Activated naive CD4-positive, alpha-beta T cell treated with anti-CD3 and anti-CD28 coated beads for 36 hours (primary cell): Measurements from ENCODE around the gene WDR83. TPM values are rescaled to one million over a fixed set of nuclear protein-coding genes. Genes with fewer than 3 reads are reported as not detected.
"Not testable (repeated sequence)": the region's sequence is repeated elsewhere in the genome, so short reads cannot be mapped to it uniquely, and the experiment has no call there.

ENCODE experiments used
- CTCF ChIA-PET: fragments of 350-600 bp; sonication (Branson Sonifier 250); formaldehyde crosslinking; loops from one replicate; lab custom pipeline; 2021; ENCODE audit warnings: antibody characterized with exemption; lab: Charles Lee
- DNase-seq: peaks from one replicate; pipeline ENCODE4 v3.0.0-alpha.2; 2020
- H3K27ac Mint-ChIP-seq: one replicate; pipeline ENCODE4 v1.8.0; 2021; ENCODE audit warnings: mild to moderate bottlenecking, mixed read lengths
- H3K27me3 Mint-ChIP-seq: one replicate; pipeline ENCODE4 v1.8.0; 2021; ENCODE audit warnings: low read depth, mixed read lengths
- H3K36me3 Mint-ChIP-seq: one replicate; pipeline ENCODE4 v1.8.0; 2021; ENCODE audit warnings: low read depth, mixed read lengths
- H3K4me1 Mint-ChIP-seq: one replicate; pipeline ENCODE4 v1.8.0; 2021; ENCODE audit warnings: low read depth, mixed read lengths
- H3K4me3 Mint-ChIP-seq: one replicate; pipeline ENCODE4 v1.8.0; 2021; ENCODE audit warnings: mild to moderate bottlenecking, moderate library complexity, mixed read lengths
- H3K9me3 Mint-ChIP-seq: one replicate; pipeline ENCODE4 v1.8.0; 2021; ENCODE audit warnings: mixed read lengths
- intact Hi-C: fragments of 100-400 bp; cut with micrococcal nuclease; formaldehyde crosslinking; loops from one replicate; pipeline ENCODE4 v1.15.1; 2023
- total RNA-seq, 2 experiments: library from RNA; stranded (reverse); gene quantifications; one replicate each; pipeline ENCODE4 v1.2.3, GENCODE V29; 2021

The WDR83 gene
- total RNA-seq, 2 experiments from 2014 or later: 14.9 to 16.2 TPM

GRCh38 chr19:12706332-12706718, 39.7 kb downstream of the WDR83 start:
- Mint-ChIP-seq H3K9me3 (no peaks in the 10 kb centered on the region), H3K36me3 (peaks cover 44% of the 10 kb centered on the region), H3K4me3 (no peak overlapping the region), H3K4me1 (no peaks in the 10 kb centered on the region), H3K27me3 (no peaks in the 10 kb centered on the region), H3K27ac (no peak overlapping the region)
- intact Hi-C loops: no loop called here
- no peak for DNase-seq
- CTCF ChIA-PET: interaction anchor here (1.1 kb wide), 1 partner anchor 12 kb away, joined by 3 read pairs; no protein-coding TSS in a partner anchor

DNA sequence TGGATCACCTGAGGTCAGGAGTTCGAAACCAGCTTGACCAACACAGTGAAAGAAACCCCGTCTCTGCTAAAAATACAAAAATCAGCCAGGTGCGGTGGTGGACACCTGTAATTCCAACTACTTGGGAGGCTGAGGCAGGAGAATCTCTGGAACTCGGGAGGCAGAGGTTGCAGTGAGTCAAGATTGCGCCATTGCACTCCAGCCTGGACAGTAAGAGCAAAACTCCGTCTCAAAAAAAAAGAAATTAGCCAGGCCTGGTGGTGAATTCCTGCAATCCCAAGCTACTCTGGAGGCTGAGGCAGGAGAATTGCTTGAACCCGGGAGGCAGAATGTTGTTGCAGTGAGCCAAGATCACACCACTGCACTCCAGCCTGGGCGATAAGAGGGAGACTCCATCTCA, 42.0 kb downstream of the WDR83 start:
- Mint-ChIP-seq H3K27me3 (no peaks in the 10 kb centered on the region), H3K9me3 (no peaks in the 10 kb centered on the region), H3K27ac (no peak overlapping the region), H3K4me3 (no peak overlapping the region), H3K4me1 (no peaks in the 10 kb centered on the region), H3K36me3 (peaks cover 37% of the 10 kb centered on the region)
- CTCF ChIA-PET: interaction anchor here (0.6 kb wide), 1 partner anchor 47 kb away, joined by 3 read pairs; no protein-coding TSS in a partner anchor
- intact Hi-C loops: no loop called here
- DNase-seq: no peak

DNA sequence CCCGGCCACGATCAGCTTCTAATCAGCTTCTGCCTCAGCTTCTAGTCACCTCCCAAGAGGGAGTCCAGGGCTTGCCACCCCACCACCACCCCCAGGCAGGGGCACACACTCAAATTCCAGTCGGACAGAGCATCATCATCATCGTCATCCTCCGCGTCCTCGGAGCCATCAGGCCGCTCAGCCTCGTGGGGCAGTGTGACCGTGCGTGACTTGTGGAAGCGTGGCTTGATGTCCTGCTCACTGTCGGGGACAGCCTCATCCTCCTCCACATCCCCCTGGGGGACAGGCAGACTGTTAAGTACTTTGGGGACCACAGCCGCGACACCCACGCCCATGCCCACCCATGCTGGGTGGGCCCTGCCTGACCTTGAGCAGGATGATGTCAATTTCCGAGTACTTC, 44.6 kb downstream of the WDR83 start:
- intact Hi-C loops: no loop called here
- CTCF ChIA-PET: no interaction called here
- no peaks in the 10 kb centered on the region for H3K4me1 Mint-ChIP-seq
- no peak overlapping the region for H3K27ac Mint-ChIP-seq
- DNase-seq: no peak
- no peaks in the 10 kb centered on the region for H3K27me3 Mint-ChIP-seq
- H3K4me3 Mint-ChIP-seq: no peak overlapping the region
- no peaks in the 10 kb centered on the region for H3K9me3 Mint-ChIP-seq
- H3K36me3 Mint-ChIP-seq: peaks cover 29% of the 10 kb centered on the region

DNA sequence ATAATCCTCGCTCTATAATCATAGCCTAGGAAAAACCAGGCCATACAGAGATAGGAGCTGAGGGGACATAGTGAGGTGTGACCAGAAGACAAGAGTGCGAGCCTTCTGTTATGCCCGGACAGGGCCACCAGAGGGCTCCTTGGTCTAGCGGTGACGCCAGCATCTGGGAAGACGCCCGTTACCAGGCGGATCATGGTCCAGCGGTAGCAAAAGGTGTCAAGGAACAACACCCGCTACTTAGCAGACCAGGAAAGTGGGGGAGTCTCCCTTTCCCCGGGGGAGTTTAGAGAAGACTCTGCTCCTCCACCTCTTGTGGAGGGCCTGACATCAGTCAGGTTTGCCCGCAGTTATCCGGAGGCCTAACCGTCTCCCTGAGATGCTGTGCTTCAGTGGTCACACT, 45.5 kb downstream of the WDR83 start:
- H3K27me3 Mint-ChIP-seq, H3K4me3 Mint-ChIP-seq, H3K27ac Mint-ChIP-seq, CTCF ChIA-PET, H3K4me1 Mint-ChIP-seq, intact Hi-C loops, H3K9me3 Mint-ChIP-seq: not testable (repeated sequence)
- peaks cover 31% of the 10 kb centered on the region for H3K36me3 Mint-ChIP-seq
- DNase-seq: peak; percentile 23

GRCh38 chr19:12713304-12713703, 46.7 kb downstream of the WDR83 start:
- peaks cover 31% of the 10 kb centered on the region for H3K36me3 Mint-ChIP-seq
- H3K27ac Mint-ChIP-seq, DNase-seq, H3K9me3 Mint-ChIP-seq, H3K27me3 Mint-ChIP-seq, intact Hi-C loops, H3K4me3 Mint-ChIP-seq, H3K4me1 Mint-ChIP-seq: not testable (repeated sequence)
- CTCF ChIA-PET: interaction anchor here (2.0 kb wide), 1 partner anchor 134 kb away, joined by 6 read pairs; no protein-coding TSS in a partner anchor

GRCh38 chr19:12715102-12715501, 48.5 kb downstream of the WDR83 start:
- DNase-seq: no peak
- Mint-ChIP-seq H3K9me3 (no peaks in the 10 kb centered on the region), H3K4me3 (no peak overlapping the region), H3K27me3 (no peaks in the 10 kb centered on the region), H3K4me1 (peaks cover 17% of the 10 kb centered on the region), H3K27ac (no peak overlapping the region), H3K36me3 (peaks cover 37% of the 10 kb centered on the region)
- CTCF ChIA-PET: interaction anchor here (0.6 to 1.6 kb wide), 3 partner anchors 14 to 132 kb away, joined by 3 to 4 read pairs (median 3); no protein-coding TSS in a partner anchor
- intact Hi-C loops: no loop called here

GRCh38 chr19:12715929-12716328, 49.3 kb downstream of the WDR83 start:
- H3K36me3 Mint-ChIP-seq: peaks cover 36% of the 10 kb centered on the region
- H3K4me3 Mint-ChIP-seq: no peak overlapping the region
- H3K9me3 Mint-ChIP-seq: no peaks in the 10 kb centered on the region
- intact Hi-C loops: no loop called here
- DNase-seq: no peak
- CTCF ChIA-PET: interaction anchor here (1.2 to 1.6 kb wide), 3 partner anchors 13 to 131 kb away, joined by 3 to 4 read pairs (median 4); partner anchors contain the start of gene FBXW9
- peaks cover 23% of the 10 kb centered on the region for H3K4me1 Mint-ChIP-seq
- no peak overlapping the region for H3K27ac Mint-ChIP-seq
- no peaks in the 10 kb centered on the region for H3K27me3 Mint-ChIP-seq

- Mint-ChIP-seq H3K36me3 (peaks cover 38% of the 10 kb centered on the region), H3K9me3 (no peaks in the 10 kb centered on the region), H3K4me1 (peaks cover 33% of the 10 kb centered on the region), H3K4me3 (peak overlapping the region; percentile 93), H3K27me3 (no peaks in the 10 kb centered on the region), H3K27ac (peak overlapping the region; percentile 50)
- intact Hi-C loops: no loop called here
- CTCF ChIA-PET: interaction anchor here (0.6 to 1.5 kb wide), 5 partner anchors 9 to 183 kb away, joined by 3 to 4 read pairs (median 3); no protein-coding TSS in a partner anchor
- no peak for DNase-seq
These were observed 53.7 kb downstream of the WDR83 start for GRCh38 chr19:12720296-12720695.

DNA sequence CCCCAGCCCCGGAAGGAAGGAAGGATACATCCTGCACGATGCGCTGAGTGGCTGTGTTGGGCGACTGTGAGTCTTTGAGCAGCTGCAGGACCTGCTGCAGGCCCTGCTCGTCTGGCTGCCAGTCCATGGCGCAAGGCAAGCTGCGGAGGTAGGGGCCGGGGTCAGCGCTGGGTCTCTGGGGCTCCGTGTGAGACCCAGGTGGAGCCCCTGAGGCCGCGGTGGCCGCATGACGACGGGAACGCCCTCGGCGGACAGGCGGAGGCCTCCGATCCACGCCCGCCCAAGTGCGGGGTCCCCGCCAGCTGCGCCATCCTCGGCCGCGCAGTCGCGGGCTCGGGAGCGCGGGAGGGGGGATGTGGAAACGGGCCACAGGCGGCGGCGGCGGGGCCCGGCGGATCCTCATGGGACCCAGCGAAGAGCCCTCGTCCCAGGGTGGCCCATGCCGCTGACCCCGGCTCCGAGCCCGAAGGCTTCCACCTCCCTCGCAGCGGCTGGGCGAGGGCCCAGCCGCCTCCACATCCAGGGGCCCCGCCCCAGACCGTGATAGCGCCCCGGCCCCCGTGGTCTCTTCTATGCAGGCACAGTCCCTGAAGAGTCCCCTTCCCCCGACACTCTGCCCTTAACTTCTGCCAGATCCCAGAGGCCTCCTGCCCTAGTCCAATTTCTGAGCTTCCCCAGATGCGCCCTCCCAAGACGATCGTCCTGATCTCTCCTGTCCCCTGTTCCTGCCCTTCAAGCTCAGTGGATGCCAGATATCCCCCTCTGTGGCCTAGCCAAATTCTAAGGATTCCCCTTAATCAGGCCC, 54.4 kb downstream of the WDR83 start:
- Mint-ChIP-seq H3K36me3 (peaks cover 36% of the 10 kb centered on the region), H3K27me3 (no peaks in the 10 kb centered on the region), H3K9me3 (no peaks in the 10 kb centered on the region), H3K27ac (peak overlapping the region; percentile 91), H3K4me1 (peaks cover 33% of the 10 kb centered on the region), H3K4me3 (peak overlapping the region; percentile 93)
- DNase-seq: peak; percentile 37
- CTCF ChIA-PET: interaction anchor here (0.6 to 1.5 kb wide), 7 partner anchors 8 to 182 kb away, joined by 3 to 5 read pairs (median 3); no protein-coding TSS in a partner anchor
- intact Hi-C loops: no loop called here

DNA sequence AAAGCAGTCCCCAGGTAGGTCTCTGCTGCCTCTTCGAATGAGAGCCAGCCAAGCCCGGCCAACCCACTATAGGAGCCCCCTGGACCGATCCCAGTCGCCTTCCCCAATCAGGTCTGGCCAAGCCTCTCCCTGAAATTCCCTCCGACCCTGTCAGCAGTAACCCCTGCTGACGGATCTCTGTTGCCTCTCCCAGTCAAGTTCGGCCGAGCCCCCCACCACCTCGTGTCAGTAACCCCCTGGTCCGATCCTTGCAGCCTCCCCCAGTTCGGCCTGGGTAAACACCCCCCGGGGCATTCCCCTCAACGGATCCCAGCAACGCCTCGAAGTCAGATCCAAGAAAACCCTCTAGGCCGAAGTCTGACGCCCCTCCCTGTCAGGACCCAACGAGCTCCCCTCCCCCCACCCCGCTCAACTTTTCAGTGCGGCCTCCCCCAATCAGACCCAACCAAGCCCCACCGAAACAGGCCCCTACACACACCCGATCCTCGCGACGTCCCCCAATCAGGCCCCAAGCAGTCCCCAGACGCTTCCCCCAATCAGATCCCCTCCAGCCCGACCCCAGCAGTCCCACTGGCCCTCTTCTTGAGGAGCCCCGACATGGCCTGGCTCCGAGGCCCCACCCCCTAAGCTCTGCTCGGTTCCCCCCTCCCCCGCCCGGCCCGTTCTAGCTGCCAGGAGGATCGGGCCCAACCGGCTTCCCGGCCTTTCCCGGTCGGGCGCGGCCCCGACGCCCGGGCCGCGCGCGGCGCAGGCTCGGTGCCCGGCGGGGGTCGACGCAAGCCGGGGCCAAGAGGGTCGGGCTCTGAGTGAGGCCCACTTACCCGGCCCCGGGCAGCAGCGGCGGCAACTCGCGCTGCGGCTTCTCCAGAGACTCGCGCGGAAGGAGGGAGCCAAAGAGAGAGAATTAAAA, 55.3 kb downstream of the WDR83 start:
- peak; percentile 47 for DNase-seq
- CTCF ChIA-PET: interaction anchor here (0.8 to 1.8 kb wide), 4 partner anchors 22 to 126 kb away, joined by 3 to 10 read pairs (median 4); no protein-coding TSS in a partner anchor
- no peaks in the 10 kb centered on the region for H3K9me3 Mint-ChIP-seq
- intact Hi-C loops: loop anchor here (1.0 kb wide), 2 partner anchors 15 to 41 kb away; partner anchors contain the start of genes DHPS and GET3
- peaks cover 33% of the 10 kb centered on the region for H3K4me1 Mint-ChIP-seq
- H3K36me3 Mint-ChIP-seq: peaks cover 34% of the 10 kb centered on the region
- H3K27ac Mint-ChIP-seq: peak overlapping the region; percentile 91
- H3K27me3 Mint-ChIP-seq: no peaks in the 10 kb centered on the region
- H3K4me3 Mint-ChIP-seq: peak overlapping the region; percentile 93

DNA sequence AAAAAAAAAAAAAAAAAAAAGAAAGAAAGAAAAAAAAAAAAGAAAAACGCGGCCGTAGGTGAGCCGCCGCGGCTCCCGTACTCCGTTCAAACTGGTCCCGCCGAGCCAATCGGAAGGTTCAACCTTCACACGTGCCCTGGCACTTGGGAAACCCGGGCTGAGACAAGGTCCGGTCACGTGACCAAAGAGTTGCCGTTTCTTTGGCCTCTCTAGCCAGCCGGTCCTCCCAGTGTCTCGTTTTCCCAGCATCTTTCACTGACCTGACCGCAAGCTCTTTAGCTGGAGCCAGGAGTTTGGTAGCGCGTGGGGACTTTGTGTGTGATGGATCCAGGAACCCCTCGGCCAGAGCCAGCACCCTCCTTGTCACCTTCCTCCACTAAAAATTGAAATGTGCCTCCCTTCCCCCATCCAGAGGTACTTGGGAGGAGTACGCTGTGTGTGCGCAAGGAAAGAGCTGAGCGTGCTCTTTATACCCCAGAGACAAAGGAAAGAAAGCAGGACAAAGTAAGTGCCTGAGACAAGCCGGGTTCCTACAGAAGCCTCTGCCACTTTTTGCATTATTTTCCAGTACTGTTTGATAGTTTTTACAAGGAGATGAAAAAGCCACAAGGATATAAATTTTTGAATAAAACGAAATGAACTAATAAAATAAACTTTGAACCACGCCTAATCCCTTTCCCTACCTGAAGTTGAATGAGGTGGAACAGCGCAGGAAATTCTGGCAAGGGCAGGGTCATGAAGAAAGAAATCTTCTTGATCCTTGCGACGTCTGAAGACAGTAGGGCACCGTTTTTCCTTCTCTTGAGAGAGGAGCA, 56.2 kb downstream of the WDR83 start:
- peaks cover 35% of the 10 kb centered on the region for H3K36me3 Mint-ChIP-seq
- intact Hi-C loops: loop anchor here (1.0 kb wide), 2 partner anchors 15 to 41 kb away; partner anchors contain the start of genes DHPS and GET3
- peak overlapping the region; percentile 78 for H3K27ac Mint-ChIP-seq
- H3K9me3 Mint-ChIP-seq: no peaks in the 10 kb centered on the region
- peak overlapping the region; percentile 79 for H3K4me3 Mint-ChIP-seq
- H3K4me1 Mint-ChIP-seq: peaks cover 33% of the 10 kb centered on the region
- CTCF ChIA-PET: interaction anchor here (0.7 to 2.5 kb wide), 4 partner anchors 11 to 37 kb away, joined by 3 to 14 read pairs (median 8); no protein-coding TSS in a partner anchor
- DNase-seq: peak; percentile 97
- no peaks in the 10 kb centered on the region for H3K27me3 Mint-ChIP-seq
